HG03135 (cell line): ENCODE data around the gene ITPKB.

ENCODE experiments used
- ATAC-seq: cut with Tn5 transposase; IDR thresholded peaks from one replicate; pipeline ENCODE4 v1.9.1; 2021; ENCODE audit warnings: mild to moderate bottlenecking, moderate library complexity; ENCODE audit not compliant: unreplicated experiment

ITPKB gene

DNA sequence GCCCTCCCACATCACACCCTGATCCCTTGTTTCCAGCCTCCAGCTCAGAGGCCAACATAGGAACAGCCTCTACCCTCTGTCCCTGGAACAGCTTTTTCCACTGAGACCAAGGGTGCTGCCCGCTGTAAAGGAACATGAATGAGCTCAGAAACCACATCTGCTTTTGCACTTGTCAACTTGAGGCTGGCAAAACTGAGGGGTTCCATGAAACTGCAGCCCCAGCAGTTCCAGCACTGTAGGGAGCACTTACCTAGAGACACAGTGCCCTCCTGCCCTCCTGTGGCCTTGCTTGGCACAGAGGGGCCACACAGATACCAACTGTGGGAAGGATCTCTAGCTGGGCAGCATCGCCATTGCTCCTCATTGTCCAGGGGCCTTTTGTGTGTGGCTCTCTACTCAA lies 51.7 kb downstream of the ITPKB start:
- no peak for ATAC-seq

DNA sequence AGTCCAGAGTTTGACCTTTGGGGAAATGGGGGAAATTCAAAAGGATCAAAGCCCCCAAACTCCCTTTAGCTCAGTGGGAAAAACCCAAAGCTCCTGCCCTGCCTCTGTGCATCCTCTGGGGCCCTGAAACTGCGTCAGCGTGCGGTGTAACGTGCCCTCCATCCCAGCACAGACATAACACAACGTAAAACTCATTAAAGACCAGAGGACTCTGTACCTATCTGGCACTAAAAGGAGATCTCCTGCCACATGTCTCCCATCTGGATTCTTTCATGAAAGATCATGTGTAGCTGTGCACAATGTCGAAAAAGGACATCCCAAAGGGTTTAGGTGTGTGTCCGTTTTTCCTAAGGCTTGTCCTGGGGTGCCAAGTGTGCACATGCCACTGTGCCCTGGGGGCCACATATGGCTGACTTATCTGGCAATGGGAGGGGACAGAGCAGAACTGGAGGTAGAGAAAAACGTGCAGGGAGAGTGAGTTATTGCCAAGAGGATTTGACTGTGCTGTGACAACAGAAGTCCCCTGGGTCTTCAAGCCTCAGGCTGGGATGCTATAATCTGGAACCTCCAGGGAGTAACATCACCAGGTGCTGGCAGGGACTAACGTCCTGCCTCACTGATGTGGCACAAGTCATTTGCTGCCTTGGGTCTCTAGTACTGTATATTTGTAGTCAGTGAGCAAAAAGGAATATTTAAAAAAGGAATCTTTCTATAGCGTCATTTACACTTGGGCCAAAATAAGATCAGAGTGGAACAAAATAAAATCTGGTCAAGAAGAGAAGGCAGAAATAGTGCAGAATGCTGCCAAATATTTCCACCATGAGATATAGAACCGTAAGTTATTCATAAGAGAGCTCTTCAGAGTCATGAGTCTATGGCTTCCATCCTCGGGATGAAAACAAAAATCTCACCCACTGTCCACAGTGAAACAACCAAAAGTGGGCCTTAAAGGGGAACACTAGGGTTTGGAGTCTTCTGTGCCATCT lies 52.3 kb downstream of the ITPKB start:
- ATAC-seq: no peak

DNA sequence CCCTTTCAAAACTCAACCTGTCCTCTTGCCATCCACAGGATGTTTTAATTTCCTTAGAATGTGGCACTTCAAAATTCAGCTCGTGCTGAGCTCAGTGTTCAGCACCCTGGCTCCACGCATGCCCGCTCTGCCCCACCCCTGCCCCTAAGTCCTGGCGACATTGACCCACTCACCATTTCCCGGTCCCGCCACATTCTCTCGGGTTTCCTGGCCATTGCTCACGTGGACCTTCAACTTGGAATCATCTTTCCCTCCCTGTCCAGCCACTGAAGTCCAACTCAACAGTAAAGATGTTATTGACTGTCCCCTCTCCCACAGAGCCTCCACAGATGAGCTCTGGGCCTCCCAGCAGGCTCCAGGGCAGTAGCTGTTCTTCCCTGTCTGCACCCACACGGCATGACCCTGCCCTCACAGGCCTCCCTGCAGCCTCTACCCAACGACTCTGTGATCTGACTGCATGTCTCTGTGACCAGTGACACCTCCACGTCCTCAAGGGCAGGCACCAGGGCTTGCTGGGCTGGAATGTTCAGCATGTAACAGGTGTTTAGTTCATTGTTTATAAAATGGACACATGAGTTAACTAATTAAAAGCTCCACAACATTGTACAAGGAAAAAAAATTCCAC lies 53.8 kb downstream of the ITPKB start:
- ATAC-seq: no peak

DNA sequence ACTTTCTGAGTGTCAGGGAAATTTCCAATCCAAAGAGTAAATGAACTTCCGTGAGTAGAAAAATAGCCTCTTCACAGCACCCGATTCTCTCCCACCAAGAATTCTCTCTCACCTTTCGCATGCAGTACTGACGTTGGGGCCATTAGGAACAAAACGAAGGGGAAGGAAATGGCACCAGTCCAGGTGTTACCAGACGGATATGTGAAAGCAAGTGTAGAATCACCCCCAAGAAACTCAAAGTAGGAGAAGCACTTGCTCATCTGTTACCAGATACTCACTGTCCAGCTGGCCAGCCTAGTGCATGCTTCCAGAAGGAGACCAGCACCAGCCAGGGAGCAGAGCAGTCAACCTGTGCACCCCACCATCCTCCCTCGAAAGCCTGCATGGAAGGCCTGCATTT lies 55.1 kb downstream of the ITPKB start:
- ATAC-seq: no peak

GRCh38 chr1:226682871-226683814 lies 55.9 kb downstream of the ITPKB start:
- ATAC-seq: no peak

GRCh38 chr1:226681652-226682493 lies 57.2 kb downstream of the ITPKB start:
- ATAC-seq: no peak

DNA sequence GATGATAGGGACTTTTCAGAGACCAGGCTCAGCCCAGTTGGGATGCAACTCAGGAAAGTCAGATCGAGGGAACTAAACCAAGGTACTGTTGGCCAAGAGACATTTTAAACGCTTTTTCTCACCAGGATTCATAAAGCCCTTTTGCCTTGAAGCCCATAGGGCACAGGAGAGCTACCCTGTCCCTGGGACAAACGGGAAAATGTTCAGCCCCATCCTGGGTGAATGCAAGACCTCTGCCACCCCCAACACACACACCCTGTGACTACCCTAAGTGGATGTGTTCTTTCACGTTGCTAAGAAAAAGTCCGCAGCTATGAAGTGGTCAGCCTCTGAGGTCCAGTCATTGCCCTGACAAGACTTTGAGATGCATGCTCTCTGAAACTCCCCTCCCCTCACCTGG lies 58.4 kb downstream of the ITPKB start:
- no peak for ATAC-seq

DNA sequence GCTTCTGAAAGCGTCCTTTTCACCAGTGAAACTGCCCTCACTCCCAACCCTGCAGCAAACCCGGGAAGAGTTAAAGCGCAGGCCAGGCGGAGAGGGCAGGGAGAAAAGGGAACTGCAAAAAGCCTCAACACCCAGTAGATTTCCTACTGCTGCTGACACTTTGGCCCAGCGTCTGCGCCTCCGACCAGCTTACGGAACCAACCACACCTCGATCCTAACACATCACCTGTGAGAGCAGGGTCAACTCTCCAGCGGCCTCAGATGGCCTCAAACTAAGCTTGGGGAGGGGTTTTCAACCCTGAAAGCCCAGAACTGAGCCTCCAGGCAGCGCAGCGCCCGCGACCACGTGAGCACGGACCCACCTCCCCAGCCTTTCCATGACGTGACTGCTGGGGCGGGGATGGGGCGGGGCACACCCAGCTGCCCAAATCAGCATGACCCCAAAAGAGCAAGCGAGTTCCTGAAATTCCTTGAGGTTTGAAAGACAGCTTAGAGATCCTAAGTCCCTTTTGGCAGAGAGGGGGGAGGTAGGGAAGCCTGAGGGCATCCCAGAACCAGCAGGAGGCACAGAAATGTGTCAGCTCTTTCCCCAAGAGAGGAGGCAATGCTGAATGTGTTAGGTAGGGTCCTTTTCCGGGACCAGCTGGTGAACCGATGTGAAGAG lies 59.1 kb downstream of the ITPKB start:
- peak; percentile 41 for ATAC-seq

DNA sequence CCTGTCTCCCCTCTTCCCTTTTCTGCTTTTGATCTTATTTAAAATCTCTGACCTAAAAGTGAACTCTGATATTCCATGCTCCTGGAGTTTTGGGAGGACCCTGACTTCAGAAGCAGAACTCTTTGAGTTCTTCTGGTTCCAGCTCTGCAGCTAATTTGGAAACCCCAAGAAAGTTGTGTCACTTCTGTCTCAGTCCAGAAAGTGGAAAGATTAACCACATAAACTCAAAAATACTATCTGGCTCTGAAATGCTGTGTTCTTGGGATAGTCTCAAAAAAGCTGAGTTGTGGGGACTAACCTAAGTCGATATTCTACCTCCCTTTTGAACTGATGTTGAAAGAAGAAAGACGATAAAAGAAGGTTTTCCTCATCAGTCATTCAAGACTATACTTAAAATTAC lies 59.8 kb downstream of the ITPKB start:
- ATAC-seq: no peak

GRCh38 chr1:226678701-226679100 lies 60.4 kb downstream of the ITPKB start:
- no peak for ATAC-seq

GRCh38 chr1:226678251-226678650 lies 60.8 kb downstream of the ITPKB start:
- no peak for ATAC-seq

DNA sequence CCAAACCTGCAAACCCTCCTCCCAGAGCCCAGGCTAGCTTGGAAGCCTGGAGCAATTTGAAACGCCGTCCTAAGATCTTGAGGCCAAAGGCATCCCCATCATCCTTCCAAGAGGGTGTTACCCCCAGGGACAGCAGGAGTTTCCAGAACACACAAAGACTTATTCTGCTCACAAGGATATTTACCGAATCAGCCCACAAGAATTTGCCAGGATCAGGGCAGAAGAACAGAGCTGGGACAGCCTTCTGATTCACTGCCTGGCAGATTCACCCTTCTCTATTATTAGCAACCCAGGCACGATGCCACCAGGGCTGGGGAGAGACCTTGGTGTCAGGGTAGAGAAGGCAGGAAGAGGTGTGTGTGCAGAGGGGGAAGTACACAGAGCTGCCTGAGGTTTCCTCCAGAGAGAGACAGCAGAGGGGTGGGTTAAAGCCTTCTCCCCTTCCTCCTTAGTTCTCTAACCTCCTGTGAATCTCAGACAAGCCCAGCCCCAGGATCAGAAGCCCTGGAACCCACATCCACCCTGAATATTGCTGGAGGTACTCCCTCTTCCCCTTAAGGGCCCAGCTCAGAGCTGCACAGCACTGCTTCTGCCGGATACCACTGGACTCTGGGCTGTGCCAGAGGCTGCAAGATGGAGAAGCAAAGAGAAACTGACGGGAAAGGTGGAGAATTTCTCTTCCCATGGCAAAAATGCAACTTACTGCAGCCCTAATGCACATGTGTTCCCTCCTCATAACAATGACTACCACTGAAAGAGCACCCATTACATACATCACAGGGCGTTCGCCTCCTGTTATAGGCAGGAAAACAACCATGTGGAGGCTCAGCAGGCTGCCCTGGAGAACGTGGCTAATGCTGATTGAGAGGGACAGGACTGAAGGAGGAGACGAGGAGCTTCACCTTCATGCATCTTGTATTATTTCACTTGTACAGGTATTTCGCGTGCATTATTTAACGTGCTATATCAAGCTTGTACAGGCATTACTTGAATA lies 61.8 kb downstream of the ITPKB start:
- no peak for ATAC-seq

GRCh38 chr1:226676381-226676780 lies 62.7 kb downstream of the ITPKB start:
- ATAC-seq: no peak

DNA sequence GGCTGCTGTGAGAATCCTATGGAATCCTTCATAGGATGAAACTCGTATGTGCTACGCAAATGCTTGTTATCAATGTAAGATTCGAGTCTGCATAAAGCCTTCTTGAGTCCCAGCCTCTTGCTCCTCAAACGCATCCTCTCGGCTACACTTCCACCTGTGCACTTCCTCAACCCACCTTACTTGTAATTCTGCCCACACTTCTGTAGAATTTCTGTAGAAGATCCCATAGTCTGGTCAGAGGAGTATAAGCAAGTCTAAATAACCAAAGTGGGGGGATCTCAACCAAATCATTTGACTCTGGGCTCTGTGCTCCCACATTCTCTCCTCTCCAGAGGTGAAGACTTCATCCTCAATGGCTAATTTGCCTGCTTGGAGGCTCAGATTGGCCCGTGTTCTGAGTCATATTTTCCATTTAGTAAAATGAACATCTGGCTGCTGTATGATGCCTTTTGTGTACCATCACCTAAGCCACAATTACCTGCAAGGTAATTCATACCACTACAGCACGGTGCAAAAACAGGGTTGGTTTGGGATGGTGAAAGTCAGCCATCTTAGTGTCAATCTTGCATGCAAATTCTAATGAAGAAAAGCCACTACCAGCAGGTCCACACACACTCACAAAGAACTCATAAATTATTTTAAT lies 63.2 kb downstream of the ITPKB start:
- ATAC-seq: no peak

- peak; percentile 68 for ATAC-seq
Observed at GRCh38 chr1:226674892-226675714, 64.0 kb downstream of the ITPKB start.

- ATAC-seq: no peak
Observed at GRCh38 chr1:226672339-226672762, 66.7 kb downstream of the ITPKB start.

DNA sequence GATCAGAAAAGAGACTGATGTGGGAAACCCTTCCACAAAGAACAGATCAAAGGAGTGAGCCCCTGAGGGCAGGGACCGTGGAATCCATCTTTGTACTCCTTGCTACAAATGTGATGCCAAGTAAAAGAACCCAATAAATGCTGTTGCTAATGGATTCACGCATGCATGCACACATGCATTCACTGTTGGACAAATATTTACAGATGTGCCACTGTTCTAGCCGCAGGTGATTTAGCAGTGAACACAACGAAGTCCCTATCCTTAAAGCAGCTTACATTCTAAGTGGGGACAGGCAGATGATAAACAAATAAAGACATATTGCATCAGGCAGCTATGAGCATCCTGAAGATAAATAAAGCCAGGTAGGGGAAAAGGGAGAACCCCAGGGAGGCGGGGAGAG lies 67.8 kb downstream of the ITPKB start:
- ATAC-seq: no peak
